ENCODE results near the gene RPRD1B. TPM values are rescaled to one million over a fixed set of nuclear protein-coding genes. Genes with fewer than 3 reads are reported as not detected.
A peak's percentile ranks its signal among the peaks of the same experiment; 100 is the strongest.
"Not testable (repeated sequence)": the region's sequence is repeated elsewhere in the genome, so short reads cannot be mapped to it uniquely, and the experiment has no call there.

The RPRD1B gene
- total RNA-seq, 1 donor from 2014 or later = 96.8 TPM

DNA sequence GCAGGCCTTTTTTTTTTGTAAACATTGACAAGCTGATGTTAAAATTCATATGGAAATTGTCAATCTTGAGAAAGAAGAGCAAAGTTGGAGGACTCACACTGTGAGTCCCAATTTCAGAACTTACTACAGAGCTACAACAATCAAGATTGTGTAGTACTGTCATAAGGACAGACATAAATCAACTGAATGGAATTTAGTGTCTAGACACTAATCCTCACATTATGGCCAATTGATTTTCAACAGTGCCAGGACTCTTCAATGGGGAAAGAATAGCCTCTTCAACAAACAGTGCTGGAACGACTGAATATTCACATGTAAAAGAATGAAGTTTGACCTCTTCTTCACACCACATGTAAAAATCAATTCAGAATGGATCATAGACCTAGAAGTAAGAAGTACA lies 70.7 kb downstream of the RPRD1B start:
- DNase-seq (ENCODE audit: low spot score) = no peak

GRCh38 chr20:38106461-38106860 lies 72.9 kb downstream of the RPRD1B start:
- DNase-seq (ENCODE audit: low spot score) = no peak

DNA sequence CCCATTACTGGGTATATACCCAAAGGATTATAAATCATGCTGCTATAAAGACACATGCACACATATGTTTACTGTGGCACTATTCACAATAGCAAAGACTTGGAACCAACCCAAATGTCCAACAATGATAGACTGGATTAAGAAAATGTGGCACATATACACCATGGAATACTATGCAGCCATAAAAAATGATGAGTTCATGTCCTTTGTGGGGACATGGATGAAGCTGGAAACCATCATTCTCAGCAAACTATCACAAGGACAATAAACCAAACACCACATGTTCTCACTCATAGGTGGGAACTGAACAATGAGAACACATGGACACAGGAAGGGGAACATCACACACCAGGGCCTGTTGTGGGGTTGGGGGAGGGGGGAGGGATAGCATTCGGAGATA lies 73.8 kb downstream of the RPRD1B start:
- not testable (repeated sequence) for DNase-seq (ENCODE audit: low spot score)

DNA sequence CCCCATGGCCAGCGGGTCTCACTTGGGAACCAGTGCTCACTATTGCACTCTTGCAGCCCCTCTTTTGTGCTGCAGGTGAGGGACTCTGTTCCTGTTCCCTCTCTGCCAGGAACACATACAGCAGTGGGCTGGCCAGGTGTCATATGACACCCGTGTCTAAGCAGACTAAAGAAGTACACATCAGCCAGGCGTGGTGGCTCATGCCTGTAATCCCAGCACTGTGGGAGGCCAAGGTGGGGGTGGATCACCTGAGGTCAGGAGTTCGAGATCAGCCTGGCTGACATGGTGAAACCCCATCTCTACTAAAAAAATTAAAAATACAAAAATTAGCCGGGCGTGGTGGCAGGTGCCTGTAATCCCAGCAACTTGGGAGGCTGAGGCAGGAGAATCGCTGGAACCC lies 74.4 kb downstream of the RPRD1B start:
- DNase-seq (ENCODE audit: low spot score) = not testable (repeated sequence)

- peak; percentile 87 for DNase-seq (ENCODE audit: low spot score)
Observed at GRCh38 chr20:38108438-38108985, 75.0 kb downstream of the RPRD1B start.

- peak; percentile 87 for DNase-seq (ENCODE audit: low spot score)
Observed at GRCh38 chr20:38108986-38109541, 75.5 kb downstream of the RPRD1B start.

- peak; percentile 96 for DNase-seq (ENCODE audit: low spot score)
Observed at GRCh38 chr20:38109591-38110524, 76.3 kb downstream of the RPRD1B start.

DNA sequence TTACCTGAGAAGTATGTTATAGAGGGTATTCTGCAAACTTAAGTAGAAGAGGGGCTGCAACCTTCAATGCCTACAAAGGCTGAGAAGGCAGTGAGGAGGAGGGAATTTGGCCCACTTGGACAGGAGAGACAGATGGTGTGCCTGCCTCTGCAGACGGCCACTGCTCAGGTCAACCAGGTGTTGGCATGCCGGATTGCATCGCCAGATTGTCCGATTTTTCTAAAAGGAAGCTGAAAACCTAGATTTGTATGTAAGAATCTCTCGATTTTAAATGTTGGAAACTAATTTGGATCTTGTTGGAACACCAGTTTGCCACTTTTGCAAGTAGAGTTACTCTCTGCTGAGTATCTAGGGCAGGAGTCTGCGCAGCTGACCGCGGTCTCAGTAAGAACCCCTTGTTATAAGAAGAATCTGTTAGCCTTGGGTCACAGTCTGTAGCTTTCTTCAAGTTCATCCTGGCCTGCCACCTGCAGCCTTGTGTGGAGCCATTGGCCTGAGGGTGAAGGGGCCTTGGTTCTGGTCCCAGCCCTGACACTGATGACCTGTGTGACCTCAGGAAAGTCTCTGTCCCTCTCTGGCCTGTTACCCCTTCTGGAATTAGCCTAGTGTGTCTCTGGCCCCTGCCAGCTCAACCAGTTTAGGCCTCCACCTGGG lies 77.1 kb downstream of the RPRD1B start:
- DNase-seq (ENCODE audit: low spot score) = no peak

DNA sequence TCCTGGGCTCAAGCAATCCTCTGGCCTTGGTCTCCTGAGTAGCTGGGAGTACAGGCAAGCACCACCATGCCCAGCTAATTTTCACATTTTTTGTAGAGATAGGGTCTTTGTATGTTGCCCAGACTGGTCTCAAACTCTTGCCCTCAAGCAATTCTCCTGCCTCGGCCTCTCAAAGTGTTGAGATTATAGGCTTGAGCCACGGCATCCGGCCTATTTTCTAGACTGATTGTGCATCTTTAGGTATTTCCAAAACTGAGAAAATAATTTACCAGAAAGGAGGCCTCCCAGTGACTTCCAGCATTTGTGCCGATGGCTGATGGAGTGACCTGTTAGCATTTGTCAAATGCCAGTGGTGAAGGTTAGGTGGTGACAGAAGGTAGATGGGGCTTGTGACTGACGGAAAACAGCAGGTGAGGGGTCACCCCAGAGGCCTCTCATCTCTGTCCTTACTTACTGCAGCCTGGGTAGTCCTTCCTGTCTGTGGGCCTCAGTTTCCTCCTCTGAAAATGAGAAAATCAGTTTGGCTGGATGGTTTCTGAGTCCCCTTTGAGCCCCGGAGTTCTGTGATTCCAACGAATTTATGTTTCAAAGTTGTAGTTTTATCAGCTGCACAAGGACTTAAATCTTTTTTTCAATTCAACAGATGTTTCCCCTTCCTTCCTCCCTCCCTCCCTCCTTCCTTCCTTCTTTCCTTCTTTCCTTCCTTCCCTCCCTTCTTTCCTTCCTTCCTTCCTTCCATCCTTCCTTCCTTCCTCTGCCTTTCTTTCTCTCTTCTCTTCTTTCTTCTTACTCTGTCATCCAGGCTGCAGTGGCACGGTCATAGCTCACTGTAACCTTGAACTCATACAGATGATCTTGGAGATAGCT lies 78.1 kb downstream of the RPRD1B start:
- DNase-seq (ENCODE audit: low spot score) = no peak

GRCh38 chr20:38112261-38112929 lies 78.8 kb downstream of the RPRD1B start:
- DNase-seq (ENCODE audit: low spot score) = no peak

DNA sequence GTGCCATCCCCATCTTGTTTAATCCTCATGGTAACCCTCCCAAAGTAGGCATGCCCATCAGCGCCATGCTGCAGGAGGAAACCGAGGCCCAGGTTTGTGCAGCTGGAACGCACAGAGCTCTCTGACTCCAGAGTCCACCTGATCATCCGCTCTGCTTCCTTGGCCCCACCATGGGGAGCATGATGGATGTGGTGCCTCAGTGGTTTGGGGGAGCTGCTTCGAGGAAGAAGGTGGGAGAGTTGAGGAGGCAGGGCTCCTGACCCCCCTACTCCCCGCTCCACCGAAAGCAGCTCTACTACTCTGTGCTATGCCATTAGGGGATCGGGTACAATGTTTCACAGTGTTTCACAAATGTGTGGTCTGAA lies 79.4 kb downstream of the RPRD1B start:
- no peak for DNase-seq (ENCODE audit: low spot score)

DNA sequence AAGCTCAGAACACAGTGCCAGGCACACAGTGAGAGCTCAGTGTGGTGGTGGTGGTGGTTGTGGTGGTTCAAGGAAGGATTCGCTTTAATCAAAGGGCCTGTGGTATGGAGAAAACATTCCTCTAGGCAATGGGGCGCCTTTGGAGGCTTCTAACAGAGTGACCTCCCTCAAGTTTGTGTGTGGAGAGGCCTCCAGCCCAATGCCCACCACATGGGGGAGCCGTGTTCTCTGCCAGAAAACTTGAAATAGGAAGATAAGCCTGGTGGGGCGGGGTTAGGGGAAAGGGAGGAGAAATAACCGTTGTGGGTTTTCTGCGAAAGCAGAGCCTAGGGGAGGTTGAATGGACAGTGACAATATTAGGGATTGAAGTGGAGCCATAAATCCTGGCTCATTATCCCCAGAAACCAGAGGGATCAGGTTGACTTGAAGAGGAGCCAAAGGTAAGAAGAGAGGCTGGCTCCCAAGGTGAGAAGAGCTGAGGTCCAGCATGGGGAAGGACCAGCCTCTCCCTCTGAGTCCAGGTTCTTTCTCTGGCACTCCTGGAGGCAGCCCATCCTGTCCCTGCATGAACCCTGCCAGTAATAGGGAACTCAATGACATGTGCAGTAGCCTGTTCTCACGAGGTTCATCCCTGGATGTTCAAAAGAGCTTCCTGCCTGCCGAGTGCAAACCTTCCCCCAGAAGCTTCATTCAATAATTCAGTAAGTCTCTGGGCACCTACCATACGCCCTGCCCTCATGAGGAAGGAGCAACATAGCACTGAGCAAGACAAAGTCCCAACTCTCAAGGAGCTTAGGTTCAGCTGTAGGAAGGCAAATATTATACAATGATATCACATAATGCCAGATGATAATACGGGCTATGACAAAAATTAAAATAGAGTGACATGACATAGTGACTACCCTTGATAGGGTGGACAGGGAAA lies 80.1 kb downstream of the RPRD1B start:
- no peak for DNase-seq (ENCODE audit: low spot score)

GRCh38 chr20:38114353-38114791 lies 80.8 kb downstream of the RPRD1B start:
- no peak for DNase-seq (ENCODE audit: low spot score)

- DNase-seq (ENCODE audit: low spot score) = no peak
Observed at GRCh38 chr20:38115205-38115604, 81.7 kb downstream of the RPRD1B start.

GRCh38 chr20:38115896-38116295 lies 82.3 kb downstream of the RPRD1B start:
- DNase-seq (ENCODE audit: low spot score) = no peak

DNA sequence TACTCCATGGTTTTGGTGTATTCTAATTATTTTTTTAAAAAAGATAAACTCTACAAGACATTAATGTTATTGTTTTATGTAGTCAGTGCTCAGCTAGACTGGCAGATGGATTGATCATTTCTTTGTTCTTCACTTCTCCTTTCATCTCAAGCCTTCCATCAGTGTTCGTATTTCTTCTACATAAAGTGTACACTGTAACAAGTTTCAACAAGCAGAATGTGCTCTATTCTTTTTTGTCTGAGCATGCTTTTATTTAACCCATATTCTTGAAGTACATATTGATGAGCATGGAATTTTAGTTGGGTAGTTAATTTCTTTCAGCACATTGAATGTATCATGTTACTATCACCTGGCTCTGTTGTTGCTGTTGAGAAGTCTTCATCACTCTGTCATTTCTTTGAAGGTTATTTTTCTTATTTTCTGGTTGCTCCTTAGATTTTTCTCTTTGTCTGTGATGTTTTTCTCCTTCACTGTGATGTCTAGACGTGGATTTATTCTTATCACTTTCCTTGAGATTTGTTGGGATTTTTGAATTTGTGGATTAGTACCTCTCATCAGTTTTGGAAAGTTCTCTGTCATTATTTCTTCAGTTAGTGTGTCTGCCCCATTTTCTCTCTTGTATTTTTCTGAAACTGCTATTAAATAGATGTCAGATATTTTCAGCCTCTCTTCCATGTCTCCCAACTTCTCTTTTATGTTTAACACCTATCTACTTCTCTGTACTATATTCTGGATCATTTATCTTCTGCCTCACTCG lies 83.0 kb downstream of the RPRD1B start:
- DNase-seq (ENCODE audit: low spot score) = no peak

- DNase-seq (ENCODE audit: low spot score) = no peak
Observed at GRCh38 chr20:38117205-38117604, 83.7 kb downstream of the RPRD1B start.

GRCh38 chr20:38117635-38118034 lies 84.1 kb downstream of the RPRD1B start:
- DNase-seq (ENCODE audit: low spot score) = no peak

GRCh38 chr20:38119446-38119845 lies 85.9 kb downstream of the RPRD1B start:
- DNase-seq (ENCODE audit: low spot score) = peak; percentile 50
